Measurements from ENCODE around the gene CRYGD.

DNA sequence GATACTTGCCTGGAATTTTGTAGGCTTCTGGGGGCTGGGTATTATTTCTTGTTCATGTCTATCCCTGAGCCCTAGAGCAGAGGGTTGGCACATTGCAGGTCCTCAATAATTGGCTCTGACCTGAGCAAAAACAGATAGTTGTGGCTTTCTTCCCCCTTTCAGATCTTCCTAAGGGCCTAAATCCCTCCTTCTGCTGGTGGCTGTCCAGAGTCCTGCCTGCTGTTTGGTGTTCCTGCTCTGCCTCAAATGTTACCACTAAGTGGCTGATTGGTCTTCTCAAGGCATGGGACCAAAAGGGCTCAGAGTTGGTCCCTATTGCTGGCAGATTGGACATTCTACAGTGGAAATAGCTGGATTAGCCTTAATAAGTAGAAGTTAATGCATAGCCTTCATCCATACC, 22.7 kb upstream of the CRYGD start:
- no peak for TF ChIP-seq MAFK (IDR thresholded peaks at IDR 0.05; ENCODE audit: low read depth, low read length)
- TF ChIP-seq, protein P1, sequence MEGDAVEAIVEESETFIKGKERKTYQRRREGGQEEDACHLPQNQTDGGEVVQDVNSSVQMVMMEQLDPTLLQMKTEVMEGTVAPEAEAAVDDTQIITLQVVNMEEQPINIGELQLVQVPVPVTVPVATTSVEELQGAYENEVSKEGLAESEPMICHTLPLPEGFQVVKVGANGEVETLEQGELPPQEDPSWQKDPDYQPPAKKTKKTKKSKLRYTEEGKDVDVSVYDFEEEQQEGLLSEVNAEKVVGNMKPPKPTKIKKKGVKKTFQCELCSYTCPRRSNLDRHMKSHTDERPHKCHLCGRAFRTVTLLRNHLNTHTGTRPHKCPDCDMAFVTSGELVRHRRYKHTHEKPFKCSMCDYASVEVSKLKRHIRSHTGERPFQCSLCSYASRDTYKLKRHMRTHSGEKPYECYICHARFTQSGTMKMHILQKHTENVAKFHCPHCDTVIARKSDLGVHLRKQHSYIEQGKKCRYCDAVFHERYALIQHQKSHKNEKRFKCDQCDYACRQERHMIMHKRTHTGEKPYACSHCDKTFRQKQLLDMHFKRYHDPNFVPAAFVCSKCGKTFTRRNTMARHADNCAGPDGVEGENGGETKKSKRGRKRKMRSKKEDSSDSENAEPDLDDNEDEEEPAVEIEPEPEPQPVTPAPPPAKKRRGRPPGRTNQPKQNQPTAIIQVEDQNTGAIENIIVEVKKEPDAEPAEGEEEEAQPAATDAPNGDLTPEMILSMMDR (conservative IDR thresholded peaks at IDR 0.05; ENCODE audit: low read depth, low read length), result no peak
- TF ChIP-seq BHLHE40 (IDR thresholded peaks at IDR 0.05; ENCODE audit: low read depth, low read length), result no peak
- TF ChIP-seq POLR2A (IDR thresholded peaks at IDR 0.05; ENCODE audit: low read depth, low read length), result no peak
- no peak for TF ChIP-seq FOS (IDR thresholded peaks at IDR 0.05; ENCODE audit: low read depth, low read length)
- no peak for TF ChIP-seq RAD21 (IDR thresholded peaks at IDR 0.05; ENCODE audit: low read length)
- no peak for TF ChIP-seq MXI1 (IDR thresholded peaks at IDR 0.05; ENCODE audit: borderline replicate concordance, low read depth, low read length)
- no peak for TF ChIP-seq SMC3 (IDR thresholded peaks at IDR 0.05; ENCODE audit: low read depth, low read length)
- TF ChIP-seq USF2 (IDR thresholded peaks at IDR 0.05; ENCODE audit: low read depth, low read length), result no peak
- TF ChIP-seq ELK1 (IDR thresholded peaks at IDR 0.05; ENCODE audit: borderline replicate concordance, low read depth, low read length), result no peak

Data from IMR-90 (cell line).